SJSA1 (cell line): ENCODE measurements around the gene PCDHA11. TPM values are rescaled to one million over a fixed set of nuclear protein-coding genes. Genes with fewer than 3 reads are reported as not detected.
A peak's percentile ranks its signal among the peaks of the same experiment; 100 is the strongest.
"Not testable (repeated sequence)": the region's sequence is repeated elsewhere in the genome, so short reads cannot be mapped to it uniquely, and the experiment has no call there.

Experiments used
- DNase-seq, 2 experiments: peaks; one replicate each; pipeline ENCODE4 v3.0.0-alpha.2; 2015 to 2020; ENCODE audit warnings: low spot score in 2 of 2, low read depth in 1 of 2
- H3K27ac ChIP-seq: fragments of 250-450 bp; sonication (Bioruptor Pico); 2 replicates; pipeline ENCODE4 v1.5.1; 2020; ENCODE audit warnings: mild to moderate bottlenecking, moderate library complexity
- H3K27me3 ChIP-seq: fragments of 250-450 bp; sonication (Bioruptor Pico); replicated peaks from 2 replicates; pipeline ENCODE4 v1.5.1; 2020; ENCODE audit warnings: mild to moderate bottlenecking, moderate library complexity
- H3K36me3 ChIP-seq: fragments of 250-450 bp; sonication (Bioruptor Pico); 2 replicates; pipeline ENCODE4 v1.5.1; 2020; ENCODE audit warnings: mild to moderate bottlenecking
- H3K4me1 ChIP-seq: fragments of 250-450 bp; sonication (Bioruptor Pico); replicated peaks from 2 replicates; pipeline ENCODE4 v1.6.1; 2021; ENCODE audit warnings: mild to moderate bottlenecking
- H3K4me3 ChIP-seq: fragments of 250-450 bp; sonication (Bioruptor Pico); 2 replicates; pipeline ENCODE4 v1.5.1; 2020; ENCODE audit warnings: mild to moderate bottlenecking
- H3K9me3 ChIP-seq: fragments of 250-450 bp; sonication (Bioruptor Pico); replicated peaks from 2 replicates; pipeline ENCODE4 v1.5.1; 2020; ENCODE audit warnings: mild to moderate bottlenecking
- total RNA-seq: library from RNA; depleted of rRNA; stranded (reverse); fragments of >200 nt; shearing (Covaris generic); gene quantifications from 2 replicates; pipeline ENCODE4 v1.2.3, GENCODE V29; 2014

PCDHA11 gene
- total RNA-seq, 1 experiment from 2014 or later: not detected

DNA sequence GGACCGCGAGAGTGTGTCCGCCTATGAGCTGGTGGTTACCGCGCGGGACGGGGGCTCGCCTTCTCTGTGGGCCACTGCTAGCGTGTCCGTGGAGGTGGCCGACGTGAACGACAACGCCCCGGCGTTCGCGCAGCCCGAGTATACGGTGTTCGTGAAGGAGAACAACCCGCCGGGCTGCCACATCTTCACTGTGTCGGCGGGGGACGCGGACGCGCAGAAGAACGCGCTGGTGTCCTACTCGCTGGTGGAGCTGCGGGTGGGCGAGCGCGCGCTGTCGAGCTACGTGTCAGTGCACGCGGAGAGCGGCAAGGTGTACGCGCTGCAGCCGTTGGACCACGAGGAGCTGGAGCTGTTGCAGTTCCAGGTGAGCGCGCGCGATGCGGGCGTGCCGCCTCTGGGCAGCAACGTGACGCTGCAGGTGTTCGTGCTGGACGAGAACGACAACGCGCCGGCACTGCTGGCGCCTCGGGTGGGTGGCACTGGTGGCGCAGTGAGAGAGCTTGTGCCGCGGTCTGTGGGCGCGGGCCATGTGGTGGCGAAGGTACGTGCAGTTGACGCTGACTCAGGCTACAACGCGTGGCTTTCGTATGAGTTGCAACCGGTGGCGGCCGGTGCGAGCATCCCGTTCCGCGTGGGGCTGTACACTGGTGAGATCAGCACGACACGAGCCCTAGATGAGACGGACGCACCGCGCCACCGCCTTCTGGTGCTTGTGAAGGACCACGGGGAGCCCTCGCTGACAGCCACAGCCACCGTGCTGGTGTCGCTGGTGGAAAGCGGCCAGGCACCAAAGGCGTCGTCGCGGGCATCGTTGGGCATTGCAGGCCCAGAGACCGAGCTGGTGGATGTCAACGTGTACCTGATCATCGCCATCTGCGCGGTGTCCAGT is 32.9 kb upstream of the PCDHA11 start:
- no peak for DNase-seq
- no peak overlapping the region for H3K27ac ChIP-seq
- H3K9me3 ChIP-seq: peaks cover 5% of the 10 kb centered on the region
- no peaks in the 10 kb centered on the region for H3K36me3 ChIP-seq
- no peaks in the 10 kb centered on the region for H3K27me3 ChIP-seq
- H3K4me3 ChIP-seq: no peak overlapping the region
- H3K4me1 ChIP-seq: no peaks in the 10 kb centered on the region

DNA sequence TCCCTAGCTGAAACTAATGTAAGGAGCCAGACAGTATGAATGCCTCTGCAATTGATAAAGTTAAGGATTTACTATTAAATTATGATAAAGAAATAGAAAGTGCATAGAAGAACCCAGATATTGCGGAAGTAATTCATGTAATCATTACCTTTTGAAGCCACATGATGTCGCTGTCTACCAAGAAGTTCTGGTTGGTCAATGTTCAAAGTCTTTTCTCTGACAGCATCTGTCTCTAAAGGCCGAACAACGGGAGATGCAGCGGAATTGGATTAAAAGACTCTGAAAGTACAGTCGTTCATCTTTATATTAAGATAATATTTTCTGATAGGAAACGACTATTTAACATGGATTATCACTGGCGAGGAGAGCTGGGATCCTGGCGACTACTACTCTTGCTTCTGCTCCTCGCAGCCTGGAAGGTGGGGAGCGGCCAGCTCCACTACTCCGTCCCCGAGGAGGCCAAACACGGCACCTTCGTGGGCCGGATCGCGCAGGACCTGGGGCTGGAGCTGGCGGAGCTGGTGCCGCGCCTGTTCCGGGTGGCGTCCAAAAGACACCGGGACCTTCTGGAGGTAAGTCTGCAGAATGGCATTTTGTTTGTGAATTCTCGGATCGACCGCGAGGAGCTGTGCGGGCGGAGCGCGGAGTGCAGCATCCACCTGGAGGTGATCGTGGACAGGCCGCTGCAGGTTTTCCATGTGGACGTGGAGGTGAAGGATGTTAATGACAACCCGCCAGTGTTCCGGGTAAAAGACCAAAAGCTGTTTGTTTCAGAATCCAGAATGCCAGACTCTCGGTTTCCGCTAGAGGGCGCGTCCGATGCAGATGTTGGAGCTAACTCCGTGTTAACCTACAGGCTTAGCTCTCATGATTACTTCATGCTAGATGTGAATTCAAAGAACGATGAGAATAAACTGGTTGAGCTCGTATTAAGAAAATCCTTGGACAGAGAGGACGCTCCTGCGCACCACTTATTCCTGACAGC is 27.5 kb upstream of the PCDHA11 start, which contains the start of gene PCDHA8:
PCDHA8 (plus strand) TSS at position 210 of the 985 bp plus-strand sequence; CDS start at position 345, 135 bp downstream.
- Histone ChIP-seq H3K27ac (no peak within 1 kb of the TSS), H3K36me3 (no peaks in the 10 kb centered on the region), H3K9me3 (peaks cover 5% of the 10 kb centered on the region; the same call in 1 of the 2 replicates), H3K4me3 (no peak within 1 kb of the TSS), H3K4me1 (no peaks in the 10 kb centered on the region), H3K27me3 (no peaks in the 10 kb centered on the region)
- DNase-seq: no peak

DNA sequence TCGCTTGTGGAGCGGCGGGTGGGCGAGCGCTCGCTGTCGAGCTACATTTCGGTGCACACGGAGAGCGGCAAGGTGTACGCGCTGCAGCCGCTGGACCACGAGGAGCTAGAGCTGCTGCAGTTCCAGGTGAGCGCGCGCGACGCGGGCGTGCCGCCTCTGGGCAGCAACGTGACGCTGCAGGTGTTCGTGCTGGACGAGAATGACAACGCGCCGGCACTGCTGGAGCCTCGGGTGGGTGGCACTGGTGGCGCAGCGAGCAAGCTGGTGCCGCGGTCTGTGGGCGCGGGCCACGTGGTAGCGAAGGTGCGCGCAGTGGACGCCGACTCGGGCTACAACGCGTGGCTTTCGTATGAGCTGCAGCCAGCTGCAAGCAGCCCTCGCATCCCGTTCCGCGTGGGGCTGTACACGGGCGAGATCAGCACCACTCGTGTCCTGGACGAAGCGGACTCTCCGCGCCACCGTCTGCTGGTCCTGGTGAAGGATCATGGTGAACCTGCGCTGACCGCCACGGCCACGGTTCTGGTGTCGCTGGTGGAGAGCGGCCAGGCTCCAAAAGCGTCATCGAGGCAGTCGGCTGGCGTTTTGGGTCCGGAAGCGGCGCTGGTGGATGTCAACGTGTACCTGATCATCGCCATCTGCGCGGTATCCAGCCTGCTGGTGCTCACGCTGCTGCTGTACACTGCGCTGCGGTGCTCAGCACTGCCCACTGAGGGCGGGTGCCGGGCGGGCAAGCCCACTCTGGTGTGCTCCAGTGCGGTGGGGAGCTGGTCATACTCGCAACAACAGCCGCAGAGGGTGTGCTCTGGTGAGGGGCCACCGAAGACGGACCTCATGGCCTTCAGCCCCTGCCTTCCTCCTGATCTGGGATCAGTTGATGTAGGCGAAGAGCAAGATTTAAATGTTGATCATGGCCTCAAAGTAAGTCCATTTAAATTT is 25.7 kb upstream of the PCDHA11 start:
- Histone ChIP-seq H3K27me3 (no peaks in the 10 kb centered on the region), H3K4me1 (no peaks in the 10 kb centered on the region), H3K36me3 (no peaks in the 10 kb centered on the region), H3K27ac (no peak overlapping the region), H3K4me3 (no peak overlapping the region), H3K9me3 (peaks cover 7% of the 10 kb centered on the region)
- no peak for DNase-seq

DNA sequence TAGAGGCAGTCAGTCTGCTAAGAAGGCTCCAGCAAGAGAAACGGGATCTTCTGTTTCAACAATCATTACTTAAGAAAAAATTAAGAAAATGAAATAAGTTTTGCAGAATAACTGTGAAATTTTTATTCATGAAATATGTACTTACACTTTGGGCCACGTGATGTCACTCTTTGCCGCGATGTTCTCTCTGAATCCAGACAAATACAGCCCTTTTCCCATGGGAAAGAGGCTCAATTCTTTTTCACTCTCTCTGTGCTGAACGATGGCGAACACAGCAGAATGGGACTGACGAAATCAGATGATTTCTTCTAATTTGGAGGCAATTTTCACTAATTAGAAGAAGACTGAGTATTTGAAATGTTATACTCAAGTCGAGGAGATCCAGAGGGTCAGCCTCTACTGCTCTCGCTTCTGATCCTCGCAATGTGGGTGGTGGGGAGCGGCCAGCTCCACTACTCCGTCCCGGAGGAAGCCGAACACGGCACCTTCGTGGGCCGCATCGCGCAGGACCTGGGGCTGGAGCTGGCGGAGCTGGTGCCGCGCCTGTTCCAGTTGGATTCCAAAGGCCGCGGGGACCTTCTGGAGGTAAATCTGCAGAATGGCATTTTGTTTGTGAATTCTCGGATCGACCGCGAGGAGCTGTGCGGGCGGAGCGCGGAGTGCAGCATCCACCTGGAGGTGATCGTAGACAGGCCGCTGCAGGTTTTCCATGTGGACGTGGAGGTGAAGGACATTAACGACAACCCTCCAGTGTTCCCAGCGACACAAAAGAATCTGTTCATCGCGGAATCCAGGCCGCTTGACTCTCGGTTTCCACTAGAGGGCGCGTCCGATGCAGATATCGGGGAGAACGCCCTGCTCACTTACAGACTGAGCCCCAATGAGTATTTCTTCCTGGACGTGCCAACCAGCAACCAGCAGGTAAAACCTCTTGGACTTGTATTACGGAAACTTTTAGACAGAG is 20.3 kb upstream of the PCDHA11 start, which contains the start of gene PCDHA9:
PCDHA9 (plus strand) TSS at position 244 of the 964 bp plus-strand sequence; CDS start at position 358, 114 bp downstream.
- not testable (repeated sequence) for DNase-seq, H3K36me3 ChIP-seq

DNA sequence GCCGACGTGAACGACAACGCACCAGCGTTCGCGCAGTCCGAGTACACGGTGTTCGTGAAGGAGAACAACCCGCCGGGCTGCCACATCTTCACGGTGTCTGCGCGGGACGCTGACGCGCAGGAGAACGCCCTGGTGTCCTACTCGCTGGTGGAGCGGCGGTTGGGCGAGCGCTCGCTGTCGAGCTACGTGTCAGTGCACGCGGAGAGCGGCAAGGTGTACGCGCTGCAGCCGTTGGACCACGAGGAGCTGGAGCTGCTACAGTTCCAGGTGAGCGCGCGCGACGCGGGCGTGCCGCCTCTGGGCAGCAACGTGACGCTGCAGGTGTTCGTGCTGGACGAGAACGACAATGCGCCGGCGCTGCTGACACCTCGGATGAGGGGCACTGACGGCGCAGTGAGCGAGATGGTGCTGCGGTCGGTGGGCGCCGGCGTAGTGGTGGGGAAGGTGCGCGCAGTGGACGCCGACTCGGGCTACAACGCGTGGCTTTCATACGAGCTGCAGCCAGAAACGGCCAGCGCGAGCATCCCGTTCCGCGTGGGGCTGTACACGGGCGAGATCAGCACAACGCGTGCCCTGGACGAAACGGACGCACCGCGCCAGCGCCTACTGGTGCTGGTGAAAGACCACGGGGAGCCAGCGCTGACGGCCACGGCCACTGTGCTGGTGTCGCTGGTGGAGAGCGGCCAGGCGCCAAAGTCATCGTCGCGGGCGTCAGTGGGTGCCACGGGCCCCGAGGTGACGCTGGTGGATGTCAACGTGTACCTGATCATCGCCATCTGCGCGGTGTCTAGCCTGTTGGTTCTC is 18.7 kb upstream of the PCDHA11 start:
- DNase-seq: peak in 1 of 2 experiments; percentile 50
- H3K27ac ChIP-seq, H3K36me3 ChIP-seq, H3K4me1 ChIP-seq, H3K4me3 ChIP-seq, H3K27me3 ChIP-seq: not testable (repeated sequence)
- H3K9me3 ChIP-seq: peaks cover 13% of the 10 kb centered on the region

More for the DNA sequence above, 20.3 kb upstream of the PCDHA11 start, which contains the start of gene PCDHA9:
- H3K27me3 ChIP-seq, H3K27ac ChIP-seq, H3K4me1 ChIP-seq, H3K4me3 ChIP-seq: not testable (repeated sequence)
- peaks cover 10% of the 10 kb centered on the region for H3K9me3 ChIP-seq

DNA sequence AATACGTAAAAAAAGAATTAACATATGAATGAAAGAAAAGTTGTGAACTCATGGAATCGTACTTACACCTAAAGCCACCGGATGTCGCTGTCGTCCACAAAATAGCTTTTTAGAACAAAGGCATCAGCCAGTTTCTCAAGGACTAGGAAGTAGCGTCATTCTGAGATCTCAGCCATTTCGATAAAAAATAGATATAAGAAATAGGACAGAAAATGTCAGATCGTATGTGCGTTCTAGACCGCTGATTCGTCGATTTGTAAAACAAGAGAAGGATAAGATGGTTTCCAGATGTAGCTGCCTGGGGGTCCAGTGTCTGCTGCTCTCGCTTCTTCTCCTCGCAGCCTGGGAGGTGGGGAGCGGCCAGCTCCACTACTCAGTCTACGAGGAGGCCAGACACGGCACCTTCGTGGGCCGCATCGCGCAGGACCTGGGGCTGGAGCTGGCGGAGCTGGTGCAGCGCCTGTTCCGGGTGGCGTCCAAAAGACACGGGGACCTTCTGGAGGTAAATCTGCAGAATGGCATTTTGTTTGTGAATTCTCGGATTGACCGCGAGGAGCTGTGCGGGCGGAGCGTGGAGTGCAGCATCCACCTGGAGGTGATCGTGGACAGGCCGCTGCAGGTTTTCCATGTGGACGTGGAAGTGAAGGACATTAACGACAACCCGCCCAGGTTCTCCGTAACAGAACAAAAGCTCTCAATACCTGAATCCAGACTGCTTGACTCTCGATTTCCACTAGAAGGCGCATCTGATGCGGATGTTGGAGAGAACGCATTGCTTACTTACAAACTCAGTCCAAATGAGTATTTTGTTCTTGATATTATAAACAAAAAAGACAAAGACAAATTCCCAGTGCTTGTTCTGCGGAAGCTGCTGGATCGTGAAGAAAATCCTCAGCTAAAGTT is 12.7 kb upstream of the PCDHA11 start, which contains the start of gene PCDHA10:
PCDHA10 (plus strand) TSS at position 126 of the 903 bp plus-strand sequence; CDS start at position 278, 152 bp downstream.
- no peak for DNase-seq
- Histone ChIP-seq H3K27ac (no peak within 1 kb of the TSS), H3K9me3 (peaks cover 31% of the 10 kb centered on the region), H3K36me3 (no peaks in the 10 kb centered on the region), H3K4me1 (no peaks in the 10 kb centered on the region), H3K4me3 (no peak within 1 kb of the TSS), H3K27me3 (no peaks in the 10 kb centered on the region)

DNA sequence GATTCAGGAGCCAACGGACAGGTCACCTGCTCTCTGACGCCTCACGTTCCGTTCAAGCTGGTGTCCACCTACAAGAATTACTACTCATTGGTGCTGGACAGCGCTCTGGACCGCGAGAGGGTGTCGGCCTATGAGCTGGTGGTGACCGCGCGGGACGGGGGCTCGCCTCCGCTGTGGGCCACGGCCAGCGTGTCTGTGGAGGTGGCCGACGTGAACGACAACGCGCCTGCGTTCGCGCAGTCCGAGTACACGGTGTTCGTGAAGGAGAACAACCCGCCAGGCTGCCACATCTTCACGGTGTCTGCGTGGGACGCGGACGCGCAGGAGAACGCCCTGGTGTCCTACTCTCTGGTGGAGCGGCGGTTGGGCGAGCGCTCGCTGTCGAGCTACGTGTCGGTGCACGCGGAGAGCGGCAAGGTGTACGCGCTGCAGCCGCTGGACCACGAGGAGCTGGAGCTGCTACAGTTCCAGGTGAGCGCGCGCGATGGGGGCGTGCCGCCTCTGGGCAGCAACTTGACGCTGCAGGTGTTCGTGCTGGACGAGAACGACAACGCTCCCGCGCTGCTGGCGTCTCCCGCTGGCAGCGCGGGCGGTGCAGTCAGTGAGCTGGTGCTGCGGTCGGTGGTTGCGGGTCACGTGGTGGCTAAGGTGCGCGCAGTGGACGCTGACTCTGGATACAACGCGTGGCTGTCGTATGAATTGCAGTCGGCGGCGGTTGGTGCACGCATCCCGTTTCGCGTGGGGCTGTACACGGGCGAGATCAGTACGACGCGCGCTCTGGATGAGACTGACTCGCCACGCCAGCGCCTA is 11.4 kb upstream of the PCDHA11 start:
- H3K27me3 ChIP-seq: no peaks in the 10 kb centered on the region
- no peaks in the 10 kb centered on the region for H3K36me3 ChIP-seq
- H3K4me1 ChIP-seq: no peaks in the 10 kb centered on the region
- no peak for DNase-seq
- no peak overlapping the region for H3K4me3 ChIP-seq
- H3K27ac ChIP-seq: no peak overlapping the region
- H3K9me3 ChIP-seq: peaks cover 45% of the 10 kb centered on the region

DNA sequence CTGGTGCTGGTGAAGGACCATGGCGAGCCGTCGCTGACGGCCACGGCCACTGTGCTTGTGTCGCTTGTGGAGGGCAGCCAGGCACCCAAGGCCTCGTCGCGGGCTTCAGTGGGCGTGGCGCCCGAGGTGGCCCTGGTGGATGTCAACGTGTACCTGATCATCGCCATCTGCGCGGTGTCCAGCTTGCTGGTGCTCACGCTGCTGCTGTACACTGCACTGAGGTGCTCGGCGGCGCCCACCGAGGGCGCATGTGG is 10.8 kb upstream of the PCDHA11 start:
- Histone ChIP-seq H3K4me1 (no peaks in the 10 kb centered on the region), H3K27ac (no peak overlapping the region), H3K36me3 (no peaks in the 10 kb centered on the region), H3K27me3 (no peaks in the 10 kb centered on the region), H3K9me3 (peaks cover 49% of the 10 kb centered on the region), H3K4me3 (no peak overlapping the region)
- no peak for DNase-seq

DNA sequence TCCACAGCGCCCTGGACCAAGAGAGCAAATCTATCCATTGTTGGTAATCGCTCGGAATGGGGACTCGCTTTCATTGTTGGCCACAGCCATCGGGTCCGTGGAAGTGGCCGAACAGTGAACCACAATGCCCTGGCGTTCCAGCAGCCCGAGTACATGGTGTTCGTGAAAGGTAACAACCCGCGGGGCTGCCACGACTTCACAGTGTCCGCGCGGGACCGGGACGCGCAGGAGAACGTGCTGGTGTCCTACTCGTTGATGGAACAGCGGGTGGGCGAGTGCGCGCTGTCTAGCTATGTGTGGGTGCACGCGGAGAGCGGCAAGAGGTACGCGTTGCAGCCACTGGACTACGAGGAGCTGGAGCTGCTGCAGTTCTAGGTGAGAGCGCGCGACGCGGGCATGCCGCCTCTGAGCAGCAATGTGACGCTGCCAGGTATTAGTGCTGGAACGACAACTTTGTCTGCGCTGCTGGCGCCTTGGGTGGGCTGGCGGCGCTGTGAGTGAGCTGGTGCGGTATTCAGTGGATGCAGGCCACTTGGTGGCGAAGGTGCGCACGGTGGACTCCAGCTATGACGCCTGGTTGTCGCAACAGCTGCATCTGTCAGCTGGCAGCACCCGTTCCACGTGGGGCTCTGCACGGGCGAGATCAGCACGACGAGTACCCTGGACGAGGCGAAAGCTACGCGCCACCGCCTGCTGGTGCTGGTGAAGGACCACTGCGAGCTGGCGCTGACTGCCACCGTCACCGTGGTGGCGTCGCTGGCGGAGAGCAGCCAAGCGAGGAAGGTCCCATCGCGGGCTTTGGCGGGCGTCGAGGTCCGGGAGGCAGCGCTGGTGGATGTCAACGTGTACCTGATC is 6.1 kb upstream of the PCDHA11 start:
- DNase-seq: no peak
- Histone ChIP-seq H3K27me3 (no peaks in the 10 kb centered on the region), H3K27ac (no peak overlapping the region), H3K36me3 (no peaks in the 10 kb centered on the region), H3K9me3 (peaks cover 38% of the 10 kb centered on the region), H3K4me3 (no peak overlapping the region), H3K4me1 (no peaks in the 10 kb centered on the region)

DNA sequence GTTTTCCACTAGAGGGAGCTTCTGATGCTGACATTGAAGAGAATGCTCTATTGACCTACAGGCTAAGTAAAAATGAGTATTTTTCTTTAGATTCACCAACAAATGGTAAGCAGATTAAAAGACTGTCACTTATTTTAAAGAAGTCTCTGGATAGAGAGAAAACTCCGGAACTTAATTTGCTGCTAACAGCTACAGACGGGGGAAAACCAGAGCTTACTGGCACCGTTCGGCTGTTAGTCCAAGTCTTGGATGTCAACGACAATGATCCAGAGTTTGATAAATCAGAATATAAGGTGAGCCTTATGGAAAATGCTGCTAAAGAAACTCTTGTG is 764 bp downstream of the PCDHA11 start:
- Histone ChIP-seq H3K9me3 (peaks cover 20% of the 10 kb centered on the region), H3K27me3 (no peaks in the 10 kb centered on the region), H3K4me3 (no peak overlapping the region), H3K36me3 (no peaks in the 10 kb centered on the region), H3K4me1 (no peaks in the 10 kb centered on the region), H3K27ac (no peak overlapping the region)
- DNase-seq: no peak
